HuH-7.5 (cell line): ENCODE measurements around the gene COMMD7.

Experiments used
- DNase-seq: peaks from one replicate; pipeline ENCODE4 v3.0.0; 2011; ENCODE audit warnings: low spot score

Gene COMMD7

GRCh38 chr20:32743237-32744112 lies at the start of gene COMMD7:
COMMD7 (minus strand) TSS chr20:32743467; CDS start chr20:32743391, 76 bp downstream.
- peak; percentile 48 for DNase-seq

- no peak for DNase-seq
These were observed 49.6 kb upstream of the COMMD7 start for GRCh38 chr20:32792731-32793458.

GRCh38 chr20:32792316-32792715 lies 49.0 kb upstream of the COMMD7 start:
- no peak for DNase-seq

GRCh38 chr20:32790751-32791057 lies 47.4 kb upstream of the COMMD7 start:
- no peak for DNase-seq

- DNase-seq, result peak; percentile 97
These were observed 46.9 kb upstream of the COMMD7 start for GRCh38 chr20:32789896-32790750.

- DNase-seq, result no peak
These were observed 43.9 kb upstream of the COMMD7 start for GRCh38 chr20:32787168-32787567.

- DNase-seq, result no peak
These were observed 42.9 kb upstream of the COMMD7 start for GRCh38 chr20:32786059-32786760.

GRCh38 chr20:32784369-32785080 lies 41.3 kb upstream of the COMMD7 start:
- DNase-seq, result no peak

- no peak for DNase-seq
These were observed 37.7 kb upstream of the COMMD7 start for GRCh38 chr20:32780749-32781655.

GRCh38 chr20:32780278-32780677 lies 37.0 kb upstream of the COMMD7 start:
- no peak for DNase-seq

GRCh38 chr20:32779500-32780211 lies 36.4 kb upstream of the COMMD7 start:
- DNase-seq, result no peak

- DNase-seq, result no peak
These were observed 34.1 kb upstream of the COMMD7 start for GRCh38 chr20:32777177-32777956.

- no peak for DNase-seq
These were observed 32.2 kb upstream of the COMMD7 start for GRCh38 chr20:32775336-32775991.

- no peak for DNase-seq
These were observed 30.6 kb upstream of the COMMD7 start for GRCh38 chr20:32773855-32774254.

GRCh38 chr20:32773223-32773622 lies 30.0 kb upstream of the COMMD7 start:
- DNase-seq, result no peak

GRCh38 chr20:32772046-32772445 lies 28.8 kb upstream of the COMMD7 start:
- no peak for DNase-seq

GRCh38 chr20:32767418-32768198 lies 24.3 kb upstream of the COMMD7 start:
- DNase-seq, result no peak
